SK-N-MC (cell line): ENCODE measurements around the gene ARFIP1.
A peak's percentile ranks its signal among the peaks of the same experiment; 100 is the strongest.

Experiments
- DNase-seq: peaks from one replicate; pipeline ENCODE4 v3.0.0-alpha.2; 2011; ENCODE audit warnings: low read depth, low spot score
- H3K27ac ChIP-seq: fragments of 200-600 bp; sonication (generic); 2 replicates; pipeline ENCODE4 v1.5.1; 2016; ENCODE audit warnings: mixed run types
- H3K36me3 ChIP-seq: fragments of 200-600 bp; sonication (generic); 2 replicates; pipeline ENCODE4 v1.6.1; 2017; ENCODE audit warnings: antibody characterized with exemption, low read length, mixed read lengths; ENCODE audit not compliant: insufficient read depth
- H3K4me3 ChIP-seq: fragments of 200-600 bp; sonication (generic); 2 replicates; pipeline ENCODE4 v1.5.1; 2016
- H3K9ac ChIP-seq: fragments of 200-600 bp; sonication (generic); 2 replicates; pipeline ENCODE4 v1.8.0; 2017; ENCODE audit warnings: mixed run types, mixed read lengths; ENCODE audit not compliant: insufficient read length
- H3K9me3 ChIP-seq: fragments of 200-600 bp; sonication (generic); 2 replicates; pipeline ENCODE4 v1.6.1; 2017; ENCODE audit warnings: low read depth, mild to moderate bottlenecking, antibody characterized with exemption, low read length, moderate library complexity, mixed read lengths
- EZH2 ChIP-seq: fragments of 200-600 bp; sonication (generic); IDR thresholded peaks from one replicate; pipeline ENCODE4 v1.6.1; 2017; ENCODE audit warnings: antibody characterized with exemption
- FOXP2 ChIP-seq: optimal IDR thresholded peaks from 2 replicates; pipeline ENCODE3; 2011; ENCODE audit warnings: mild to moderate bottlenecking, moderate library complexity; ENCODE audit not compliant: insufficient read depth; ENCODE audit errors: extremely low read length, control extremely low read depth
- POLR2AphosphoS5 ChIP-seq: IDR thresholded peaks from 2 replicates; pipeline ENCODE4 v1.6.1; 2012; ENCODE audit warnings: mild to moderate bottlenecking, low read depth, low read length, borderline replicate concordance

The ARFIP1 gene

GRCh38 chr4:152779513-152780266, at the start of gene ARFIP1, which contains the start of gene TIGD4:
TSS of gene ARFIP1 (plus strand) at chr4:152779954. CDS start at chr4:152829634, 49,680 bp downstream.
TSS of gene TIGD4 (minus strand) at chr4:152779730. CDS start at chr4:152771004, 8,726 bp downstream.
- H3K9ac ChIP-seq: peak within 1 kb of the TSS; percentile 75
- no peak within 1 kb of the TSS for H3K27ac ChIP-seq
- H3K4me3 ChIP-seq: peak within 1 kb of the TSS; percentile 98
- DNase-seq: peak; percentile 37
- H3K36me3 ChIP-seq: no peaks in the 10 kb centered on the region
- TF ChIP-seq FOXP2 (no peak), POLR2AphosphoS5 (peak; percentile 54; the same call in 1 of the 2 replicates), EZH2 (no peak)
- H3K9me3 ChIP-seq: no peaks in the 10 kb centered on the region

GRCh38 chr4:152731997-152732396, 47.8 kb upstream of the ARFIP1 start:
- Histone ChIP-seq H3K9ac (no peak overlapping the region), H3K4me3 (no peak overlapping the region), H3K9me3 (no peaks in the 10 kb centered on the region), H3K27ac (no peak overlapping the region), H3K36me3 (no peaks in the 10 kb centered on the region)
- no peak for DNase-seq
- TF ChIP-seq EZH2 (no peak), POLR2AphosphoS5 (no peak), FOXP2 (no peak)

GRCh38 chr4:152734015-152734698, 45.6 kb upstream of the ARFIP1 start:
- no peak for TF ChIP-seq FOXP2
- TF ChIP-seq POLR2AphosphoS5: no peak
- no peak for TF ChIP-seq EZH2
- no peaks in the 10 kb centered on the region for H3K36me3 ChIP-seq
- H3K4me3 ChIP-seq: no peak overlapping the region
- no peak overlapping the region for H3K9ac ChIP-seq
- DNase-seq: no peak
- no peaks in the 10 kb centered on the region for H3K9me3 ChIP-seq
- no peak overlapping the region for H3K27ac ChIP-seq

GRCh38 chr4:152734699-152735050, 45.1 kb upstream of the ARFIP1 start:
- no peaks in the 10 kb centered on the region for H3K36me3 ChIP-seq
- no peak overlapping the region for H3K4me3 ChIP-seq
- no peak for DNase-seq
- H3K27ac ChIP-seq: no peak overlapping the region
- H3K9me3 ChIP-seq: no peaks in the 10 kb centered on the region
- no peak overlapping the region for H3K9ac ChIP-seq
- TF ChIP-seq FOXP2 (no peak), POLR2AphosphoS5 (no peak), EZH2 (no peak)

- Histone ChIP-seq H3K9ac (no peak overlapping the region), H3K36me3 (no peaks in the 10 kb centered on the region), H3K27ac (no peak overlapping the region), H3K4me3 (no peak overlapping the region), H3K9me3 (no peaks in the 10 kb centered on the region)
- TF ChIP-seq EZH2 (no peak), FOXP2 (no peak), POLR2AphosphoS5 (no peak)
- DNase-seq: no peak
Measured at GRCh38 chr4:152735396-152735859, 44.3 kb upstream of the ARFIP1 start.

- H3K27ac ChIP-seq: no peak overlapping the region
- TF ChIP-seq POLR2AphosphoS5 (no peak), EZH2 (no peak), FOXP2 (no peak)
- H3K9ac ChIP-seq: no peak overlapping the region
- DNase-seq: no peak
- H3K4me3 ChIP-seq: no peak overlapping the region
- H3K9me3 ChIP-seq: no peaks in the 10 kb centered on the region
- no peaks in the 10 kb centered on the region for H3K36me3 ChIP-seq
Measured at GRCh38 chr4:152735906-152736305, 43.8 kb upstream of the ARFIP1 start.

GRCh38 chr4:152738827-152739226, 40.9 kb upstream of the ARFIP1 start:
- no peak overlapping the region for H3K27ac ChIP-seq
- no peak for DNase-seq
- TF ChIP-seq EZH2 (no peak), POLR2AphosphoS5 (no peak), FOXP2 (no peak)

GRCh38 chr4:152747444-152747843, 32.3 kb upstream of the ARFIP1 start:
- Histone ChIP-seq H3K27ac (no peak overlapping the region), H3K4me3 (no peak overlapping the region), H3K9me3 (no peaks in the 10 kb centered on the region), H3K36me3 (no peaks in the 10 kb centered on the region), H3K9ac (no peak overlapping the region)
- no peak for TF ChIP-seq EZH2
- no peak for TF ChIP-seq FOXP2
- no peak for DNase-seq

More at GRCh38 chr4:152738827-152739226, 40.9 kb upstream of the ARFIP1 start:
- no peak overlapping the region for H3K4me3 ChIP-seq
- no peaks in the 10 kb centered on the region for H3K36me3 ChIP-seq
- no peak overlapping the region for H3K9ac ChIP-seq
- H3K9me3 ChIP-seq: no peaks in the 10 kb centered on the region
